NB4 (cell line): Measurements from ENCODE around the gene RASAL2.

ENCODE experiments used
- MYC ChIP-seq: IDR thresholded peaks from 2 replicates; pipeline ENCODE4 v1.6.1; 2011; ENCODE audit warnings: low read depth, low read length
- POLR2A ChIP-seq: IDR thresholded peaks from 2 replicates; pipeline ENCODE4 v1.6.1; 2011; ENCODE audit warnings: mild to moderate bottlenecking; ENCODE audit not compliant: insufficient read length; ENCODE audit errors: extremely low read depth
- TF ChIP-seq, protein P1 (sequence below): IDR thresholded peaks from one replicate; pipeline ENCODE4 v1.5.1; 2012; ENCODE audit warnings: low read depth, low read length

DNA sequence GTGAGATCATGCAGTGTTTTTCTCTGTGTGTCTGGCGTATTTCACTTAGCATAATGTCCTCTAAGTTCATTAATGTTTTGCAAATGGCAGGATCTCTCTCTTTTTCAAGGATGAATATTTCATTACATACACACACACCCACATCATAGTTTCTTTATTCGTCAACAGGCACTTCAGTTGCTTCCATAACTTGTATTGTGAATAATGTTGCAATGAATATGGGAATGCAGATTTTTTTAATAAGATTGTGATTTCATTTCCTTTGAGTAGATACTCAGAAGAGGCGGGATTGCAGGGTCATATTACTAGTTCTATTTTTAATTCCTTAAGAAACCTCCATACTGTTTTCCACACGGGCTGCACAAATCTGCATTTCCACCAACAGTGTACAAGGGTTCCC lies 268.8 kb downstream of the RASAL2 start:
- TF ChIP-seq MYC (no peak), POLR2A (no peak)
- TF ChIP-seq, protein P1, sequence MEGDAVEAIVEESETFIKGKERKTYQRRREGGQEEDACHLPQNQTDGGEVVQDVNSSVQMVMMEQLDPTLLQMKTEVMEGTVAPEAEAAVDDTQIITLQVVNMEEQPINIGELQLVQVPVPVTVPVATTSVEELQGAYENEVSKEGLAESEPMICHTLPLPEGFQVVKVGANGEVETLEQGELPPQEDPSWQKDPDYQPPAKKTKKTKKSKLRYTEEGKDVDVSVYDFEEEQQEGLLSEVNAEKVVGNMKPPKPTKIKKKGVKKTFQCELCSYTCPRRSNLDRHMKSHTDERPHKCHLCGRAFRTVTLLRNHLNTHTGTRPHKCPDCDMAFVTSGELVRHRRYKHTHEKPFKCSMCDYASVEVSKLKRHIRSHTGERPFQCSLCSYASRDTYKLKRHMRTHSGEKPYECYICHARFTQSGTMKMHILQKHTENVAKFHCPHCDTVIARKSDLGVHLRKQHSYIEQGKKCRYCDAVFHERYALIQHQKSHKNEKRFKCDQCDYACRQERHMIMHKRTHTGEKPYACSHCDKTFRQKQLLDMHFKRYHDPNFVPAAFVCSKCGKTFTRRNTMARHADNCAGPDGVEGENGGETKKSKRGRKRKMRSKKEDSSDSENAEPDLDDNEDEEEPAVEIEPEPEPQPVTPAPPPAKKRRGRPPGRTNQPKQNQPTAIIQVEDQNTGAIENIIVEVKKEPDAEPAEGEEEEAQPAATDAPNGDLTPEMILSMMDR, result no peak
